Measurements from ENCODE around the gene LRP1B.

DNA sequence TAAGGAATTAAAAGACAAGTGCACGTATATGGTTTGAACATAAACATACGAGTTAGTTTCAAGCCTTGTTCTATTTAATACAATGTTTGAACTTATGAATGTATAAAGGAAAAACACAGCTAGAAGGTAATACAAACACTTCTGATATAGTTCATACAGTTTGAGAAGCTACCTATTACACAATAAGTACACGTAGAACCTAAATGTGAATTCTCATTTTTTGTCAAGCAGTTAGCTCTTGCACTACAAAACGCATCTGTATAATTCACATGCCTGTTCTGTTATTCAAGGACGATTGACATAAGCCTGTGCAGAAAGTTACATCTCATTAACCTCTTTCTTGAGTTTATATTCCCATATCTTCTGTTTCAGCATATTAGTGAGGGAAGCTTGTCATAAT lies 2.7 kb downstream of the LRP1B start:
- TF ChIP-seq, protein P1, sequence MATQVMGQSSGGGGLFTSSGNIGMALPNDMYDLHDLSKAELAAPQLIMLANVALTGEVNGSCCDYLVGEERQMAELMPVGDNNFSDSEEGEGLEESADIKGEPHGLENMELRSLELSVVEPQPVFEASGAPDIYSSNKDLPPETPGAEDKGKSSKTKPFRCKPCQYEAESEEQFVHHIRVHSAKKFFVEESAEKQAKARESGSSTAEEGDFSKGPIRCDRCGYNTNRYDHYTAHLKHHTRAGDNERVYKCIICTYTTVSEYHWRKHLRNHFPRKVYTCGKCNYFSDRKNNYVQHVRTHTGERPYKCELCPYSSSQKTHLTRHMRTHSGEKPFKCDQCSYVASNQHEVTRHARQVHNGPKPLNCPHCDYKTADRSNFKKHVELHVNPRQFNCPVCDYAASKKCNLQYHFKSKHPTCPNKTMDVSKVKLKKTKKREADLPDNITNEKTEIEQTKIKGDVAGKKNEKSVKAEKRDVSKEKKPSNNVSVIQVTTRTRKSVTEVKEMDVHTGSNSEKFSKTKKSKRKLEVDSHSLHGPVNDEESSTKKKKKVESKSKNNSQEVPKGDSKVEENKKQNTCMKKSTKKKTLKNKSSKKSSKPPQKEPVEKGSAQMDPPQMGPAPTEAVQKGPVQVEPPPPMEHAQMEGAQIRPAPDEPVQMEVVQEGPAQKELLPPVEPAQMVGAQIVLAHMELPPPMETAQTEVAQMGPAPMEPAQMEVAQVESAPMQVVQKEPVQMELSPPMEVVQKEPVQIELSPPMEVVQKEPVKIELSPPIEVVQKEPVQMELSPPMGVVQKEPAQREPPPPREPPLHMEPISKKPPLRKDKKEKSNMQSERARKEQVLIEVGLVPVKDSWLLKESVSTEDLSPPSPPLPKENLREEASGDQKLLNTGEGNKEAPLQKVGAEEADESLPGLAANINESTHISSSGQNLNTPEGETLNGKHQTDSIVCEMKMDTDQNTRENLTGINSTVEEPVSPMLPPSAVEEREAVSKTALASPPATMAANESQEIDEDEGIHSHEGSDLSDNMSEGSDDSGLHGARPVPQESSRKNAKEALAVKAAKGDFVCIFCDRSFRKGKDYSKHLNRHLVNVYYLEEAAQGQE (IDR thresholded peaks at IDR 0.05; ENCODE audit: low read depth, low read length) = no peak
- TF ChIP-seq, protein P2, sequence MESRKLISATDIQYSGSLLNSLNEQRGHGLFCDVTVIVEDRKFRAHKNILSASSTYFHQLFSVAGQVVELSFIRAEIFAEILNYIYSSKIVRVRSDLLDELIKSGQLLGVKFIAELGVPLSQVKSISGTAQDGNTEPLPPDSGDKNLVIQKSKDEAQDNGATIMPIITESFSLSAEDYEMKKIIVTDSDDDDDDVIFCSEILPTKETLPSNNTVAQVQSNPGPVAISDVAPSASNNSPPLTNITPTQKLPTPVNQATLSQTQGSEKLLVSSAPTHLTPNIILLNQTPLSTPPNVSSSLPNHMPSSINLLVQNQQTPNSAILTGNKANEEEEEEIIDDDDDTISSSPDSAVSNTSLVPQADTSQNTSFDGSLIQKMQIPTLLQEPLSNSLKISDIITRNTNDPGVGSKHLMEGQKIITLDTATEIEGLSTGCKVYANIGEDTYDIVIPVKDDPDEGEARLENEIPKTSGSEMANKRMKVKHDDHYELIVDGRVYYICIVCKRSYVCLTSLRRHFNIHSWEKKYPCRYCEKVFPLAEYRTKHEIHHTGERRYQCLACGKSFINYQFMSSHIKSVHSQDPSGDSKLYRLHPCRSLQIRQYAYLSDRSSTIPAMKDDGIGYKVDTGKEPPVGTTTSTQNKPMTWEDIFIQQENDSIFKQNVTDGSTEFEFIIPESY (IDR thresholded peaks at IDR 0.05; ENCODE audit: borderline replicate concordance, low read depth) = no peak
- TF ChIP-seq, protein P3, sequence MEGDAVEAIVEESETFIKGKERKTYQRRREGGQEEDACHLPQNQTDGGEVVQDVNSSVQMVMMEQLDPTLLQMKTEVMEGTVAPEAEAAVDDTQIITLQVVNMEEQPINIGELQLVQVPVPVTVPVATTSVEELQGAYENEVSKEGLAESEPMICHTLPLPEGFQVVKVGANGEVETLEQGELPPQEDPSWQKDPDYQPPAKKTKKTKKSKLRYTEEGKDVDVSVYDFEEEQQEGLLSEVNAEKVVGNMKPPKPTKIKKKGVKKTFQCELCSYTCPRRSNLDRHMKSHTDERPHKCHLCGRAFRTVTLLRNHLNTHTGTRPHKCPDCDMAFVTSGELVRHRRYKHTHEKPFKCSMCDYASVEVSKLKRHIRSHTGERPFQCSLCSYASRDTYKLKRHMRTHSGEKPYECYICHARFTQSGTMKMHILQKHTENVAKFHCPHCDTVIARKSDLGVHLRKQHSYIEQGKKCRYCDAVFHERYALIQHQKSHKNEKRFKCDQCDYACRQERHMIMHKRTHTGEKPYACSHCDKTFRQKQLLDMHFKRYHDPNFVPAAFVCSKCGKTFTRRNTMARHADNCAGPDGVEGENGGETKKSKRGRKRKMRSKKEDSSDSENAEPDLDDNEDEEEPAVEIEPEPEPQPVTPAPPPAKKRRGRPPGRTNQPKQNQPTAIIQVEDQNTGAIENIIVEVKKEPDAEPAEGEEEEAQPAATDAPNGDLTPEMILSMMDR (IDR thresholded peaks at IDR 0.05) = no peak
- TF ChIP-seq RCOR1 (IDR thresholded peaks at IDR 0.05; ENCODE audit: low read length) (no peak), RAD21 (IDR thresholded peaks at IDR 0.05; ENCODE audit: low read length) (no peak), JUND (IDR thresholded peaks at IDR 0.05) (no peak), GABPA (IDR thresholded peaks at IDR 0.05; ENCODE audit: low read depth) (no peak), EZH2phosphoT487 (IDR thresholded peaks at IDR 0.05; ENCODE audit: borderline replicate concordance, low read depth) (no peak)
- TF ChIP-seq, protein P4, sequence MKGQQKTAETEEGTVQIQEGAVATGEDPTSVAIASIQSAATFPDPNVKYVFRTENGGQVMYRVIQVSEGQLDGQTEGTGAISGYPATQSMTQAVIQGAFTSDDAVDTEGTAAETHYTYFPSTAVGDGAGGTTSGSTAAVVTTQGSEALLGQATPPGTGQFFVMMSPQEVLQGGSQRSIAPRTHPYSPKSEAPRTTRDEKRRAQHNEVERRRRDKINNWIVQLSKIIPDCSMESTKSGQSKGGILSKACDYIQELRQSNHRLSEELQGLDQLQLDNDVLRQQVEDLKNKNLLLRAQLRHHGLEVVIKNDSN (IDR thresholded peaks at IDR 0.05; ENCODE audit: borderline replicate concordance, low read depth) = no peak
